Neural crest cell (in vitro differentiated cells): ENCODE measurements around the gene SRRM2. TPM values are rescaled to one million over a fixed set of nuclear protein-coding genes. Genes with fewer than 3 reads are reported as not detected.

Experiments
- DNase-seq: peaks from one replicate; pipeline ENCODE4 v3.0.0; 2021; ENCODE audit warnings: low read depth, mixed read lengths, low spot score
- H3K27ac Mint-ChIP-seq: one replicate; pipeline ENCODE4 v1.8.0; 2021; ENCODE audit warnings: mild to moderate bottlenecking, mixed read lengths; ENCODE audit not compliant: unreplicated experiment
- H3K27me3 Mint-ChIP-seq: 2 replicates; pipeline ENCODE4 v1.8.0; 2021; ENCODE audit warnings: low read depth, mild to moderate bottlenecking, mixed read lengths
- H3K36me3 Mint-ChIP-seq: 2 replicates; pipeline ENCODE4 v1.8.0; 2021; ENCODE audit warnings: low read depth, mild to moderate bottlenecking, mixed read lengths
- H3K4me1 Mint-ChIP-seq: 2 replicates; pipeline ENCODE4 v1.8.0; 2021; ENCODE audit warnings: mixed read lengths
- H3K4me3 Mint-ChIP-seq: one replicate; pipeline ENCODE4 v1.8.0; 2021; ENCODE audit warnings: mild to moderate bottlenecking, mixed read lengths
- H3K9me3 Mint-ChIP-seq: 2 replicates; pipeline ENCODE4 v1.8.0; 2021; ENCODE audit warnings: mixed read lengths
- CTCF ChIP-seq: fragments of 200-600 bp; sonication (generic); conservative IDR thresholded peaks from 2 replicates; pipeline ENCODE4 v1.5.0; 2021; ENCODE audit warnings: antibody characterized with exemption, mild to moderate bottlenecking
- total RNA-seq: library from RNA; stranded (reverse); gene quantifications from 2 replicates; pipeline ENCODE4 v1.2.1, GENCODE V29; 2021

Gene SRRM2
- total RNA-seq, 1 donor from 2014 or later: 803 TPM

- H3K4me3 Mint-ChIP-seq: peak overlapping the region; percentile 76
- peaks cover 10% of the 10 kb centered on the region for H3K4me1 Mint-ChIP-seq
- TF ChIP-seq CTCF: no peak
- H3K27ac Mint-ChIP-seq: no peak overlapping the region
- peaks cover 13% of the 10 kb centered on the region for H3K27me3 Mint-ChIP-seq
- no peaks in the 10 kb centered on the region for H3K9me3 Mint-ChIP-seq
- no peak for DNase-seq
- peaks cover 44% of the 10 kb centered on the region for H3K36me3 Mint-ChIP-seq
Measured at GRCh38 chr16:2769675-2770056, 17.2 kb downstream of the SRRM2 start.

- H3K27ac Mint-ChIP-seq: no peak overlapping the region
- peaks cover 38% of the 10 kb centered on the region for H3K36me3 Mint-ChIP-seq
- no peaks in the 10 kb centered on the region for H3K9me3 Mint-ChIP-seq
- DNase-seq: no peak
- no peak for TF ChIP-seq CTCF
- H3K27me3 Mint-ChIP-seq: peaks cover 13% of the 10 kb centered on the region
- H3K4me3 Mint-ChIP-seq: peak overlapping the region; percentile 96
- peaks cover 11% of the 10 kb centered on the region for H3K4me1 Mint-ChIP-seq
Measured at GRCh38 chr16:2770057-2770951, 17.9 kb downstream of the SRRM2 start.

- peaks cover 14% of the 10 kb centered on the region for H3K27me3 Mint-ChIP-seq
- H3K4me3 Mint-ChIP-seq: peak overlapping the region; percentile 96
- peaks cover 23% of the 10 kb centered on the region for H3K36me3 Mint-ChIP-seq
- no peak for TF ChIP-seq CTCF
- H3K4me1 Mint-ChIP-seq: peaks cover 21% of the 10 kb centered on the region
- peak overlapping the region; percentile 16 for H3K27ac Mint-ChIP-seq
- no peaks in the 10 kb centered on the region for H3K9me3 Mint-ChIP-seq
- no peak for DNase-seq
Measured at GRCh38 chr16:2771496-2772402, 19.3 kb downstream of the SRRM2 start.

- no peak for DNase-seq
- H3K27ac Mint-ChIP-seq: no peak overlapping the region
- H3K27me3 Mint-ChIP-seq: peaks cover 14% of the 10 kb centered on the region
- peaks cover 28% of the 10 kb centered on the region for H3K4me1 Mint-ChIP-seq
- no peaks in the 10 kb centered on the region for H3K9me3 Mint-ChIP-seq
- TF ChIP-seq CTCF: no peak
- H3K36me3 Mint-ChIP-seq: peaks cover 17% of the 10 kb centered on the region
- H3K4me3 Mint-ChIP-seq: peak overlapping the region; percentile 96
Measured at GRCh38 chr16:2773188-2773968, 20.9 kb downstream of the SRRM2 start.
